GM19099 (cell line): ENCODE results near the gene BRSK2.

Experiments
- POLR2A ChIP-seq: IDR thresholded peaks from 3 replicates; pipeline ENCODE4 v1.6.1; 2011; ENCODE audit warnings: low read depth; ENCODE audit not compliant: insufficient read length; ENCODE audit errors: extremely low read depth

The BRSK2 gene

DNA sequence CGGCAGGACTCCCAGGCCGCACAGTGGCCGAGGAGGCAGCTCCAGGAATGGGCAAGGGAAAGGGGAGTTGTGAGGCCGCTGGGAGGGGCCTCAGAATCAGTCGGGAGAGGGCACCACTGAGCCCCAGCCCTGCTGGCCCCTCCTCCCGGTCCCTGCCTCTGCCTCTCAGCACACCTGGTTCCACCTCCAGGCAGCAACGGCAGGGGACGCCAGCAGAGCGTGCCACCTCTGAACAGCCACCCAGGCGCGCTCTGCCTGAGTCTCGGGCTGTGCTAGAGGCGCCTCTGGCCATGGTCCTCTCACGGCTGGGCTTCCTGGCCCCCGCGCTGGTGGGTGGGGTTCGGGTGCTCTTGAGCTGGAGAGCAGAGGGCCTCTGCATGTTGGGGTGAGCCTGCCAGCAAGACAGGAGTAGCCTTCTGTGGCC is 63.9 kb downstream of the BRSK2 start:
- no peak for TF ChIP-seq POLR2A

DNA sequence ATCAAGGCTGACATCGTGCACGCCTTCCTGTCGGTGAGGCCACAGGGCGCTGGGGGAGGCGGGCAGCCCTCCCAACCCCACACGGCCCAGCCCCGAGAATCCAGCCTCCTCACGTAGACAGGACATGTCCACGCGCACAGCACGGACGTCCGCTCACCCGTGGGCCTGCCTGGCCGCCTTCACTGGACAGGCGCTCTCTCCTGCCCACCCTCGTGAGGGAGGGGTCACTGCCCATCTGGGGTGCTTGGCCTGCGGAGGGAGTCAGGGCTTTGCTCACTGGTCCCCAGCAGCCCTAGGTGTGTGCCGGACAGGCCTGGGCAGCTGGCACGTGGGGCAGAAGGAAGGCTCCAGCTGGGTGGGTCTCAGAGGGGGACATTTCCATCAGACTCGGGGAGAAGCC is 64.8 kb downstream of the BRSK2 start:
- no peak for TF ChIP-seq POLR2A

DNA sequence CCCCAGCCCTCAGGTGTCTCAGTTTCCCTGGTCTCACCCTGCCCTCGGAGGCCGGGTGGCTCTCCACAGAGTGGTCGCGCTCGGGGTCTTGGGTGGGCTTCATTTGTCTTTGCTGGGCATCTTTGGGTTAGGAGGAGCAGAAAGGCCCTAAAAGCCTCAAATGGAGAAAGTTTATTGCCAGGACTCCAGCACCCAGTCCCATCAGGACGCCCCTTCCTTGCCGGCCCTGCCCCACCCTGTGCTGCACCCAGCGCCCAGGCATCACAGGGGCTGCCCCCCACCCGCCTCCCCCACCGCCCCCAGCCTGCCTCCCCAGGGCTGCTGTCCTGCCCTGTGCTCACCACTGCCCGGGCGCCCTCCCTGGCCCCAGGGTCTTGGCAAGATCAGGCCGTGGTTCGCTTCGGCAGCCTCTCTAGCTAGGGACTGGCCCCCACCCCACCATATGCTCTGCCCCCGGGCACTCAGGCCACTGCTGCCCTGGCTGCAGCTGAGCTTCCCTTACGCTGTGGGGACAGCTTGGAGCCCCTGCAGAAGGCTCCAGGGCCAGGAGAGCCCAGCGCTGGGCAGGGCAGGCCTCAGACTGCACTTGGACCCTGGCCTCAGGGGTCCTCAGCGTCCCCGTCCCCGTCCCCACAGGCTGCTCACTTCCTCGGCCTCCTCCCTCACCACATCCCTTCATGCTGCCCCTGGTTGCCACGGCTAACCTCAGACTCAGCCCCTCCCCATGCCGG is 65.5 kb downstream of the BRSK2 start:
- no peak for TF ChIP-seq POLR2A

DNA sequence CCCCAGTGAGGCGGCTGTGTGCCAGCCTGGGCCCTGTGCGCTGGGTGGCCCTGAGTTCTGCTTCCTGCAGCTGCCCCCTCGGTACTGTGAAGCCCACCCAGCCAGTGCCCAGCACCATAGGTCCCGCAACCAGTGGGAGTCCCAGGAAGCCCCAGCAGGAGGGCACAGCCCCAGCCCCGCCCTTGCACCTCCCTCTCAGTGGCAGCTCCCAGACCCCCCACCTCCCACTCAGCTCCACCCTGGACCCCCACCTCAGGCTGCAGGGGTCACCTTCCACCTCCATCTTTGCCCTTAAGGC is 66.0 kb downstream of the BRSK2 start:
- TF ChIP-seq POLR2A: no peak

DNA sequence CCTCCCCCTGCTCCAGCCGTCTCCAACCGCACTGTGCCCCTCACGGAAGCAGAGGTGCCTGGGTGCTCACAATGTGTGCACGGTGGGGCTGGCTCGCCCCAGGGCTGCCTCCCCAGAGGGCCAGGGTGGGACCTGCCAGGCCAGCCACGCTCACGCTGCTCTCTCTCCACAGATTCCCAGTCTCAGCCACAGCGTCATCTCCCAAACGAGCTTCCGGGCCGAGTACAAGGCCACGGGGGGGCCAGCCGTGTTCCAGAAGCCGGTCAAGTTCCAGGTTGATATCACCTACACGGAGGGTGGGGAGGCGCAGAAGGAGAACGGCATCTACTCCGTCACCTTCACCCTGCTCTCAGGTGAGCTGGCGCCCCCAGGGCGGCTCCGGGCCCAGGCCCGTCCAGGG is 66.4 kb downstream of the BRSK2 start:
- no peak for TF ChIP-seq POLR2A

DNA sequence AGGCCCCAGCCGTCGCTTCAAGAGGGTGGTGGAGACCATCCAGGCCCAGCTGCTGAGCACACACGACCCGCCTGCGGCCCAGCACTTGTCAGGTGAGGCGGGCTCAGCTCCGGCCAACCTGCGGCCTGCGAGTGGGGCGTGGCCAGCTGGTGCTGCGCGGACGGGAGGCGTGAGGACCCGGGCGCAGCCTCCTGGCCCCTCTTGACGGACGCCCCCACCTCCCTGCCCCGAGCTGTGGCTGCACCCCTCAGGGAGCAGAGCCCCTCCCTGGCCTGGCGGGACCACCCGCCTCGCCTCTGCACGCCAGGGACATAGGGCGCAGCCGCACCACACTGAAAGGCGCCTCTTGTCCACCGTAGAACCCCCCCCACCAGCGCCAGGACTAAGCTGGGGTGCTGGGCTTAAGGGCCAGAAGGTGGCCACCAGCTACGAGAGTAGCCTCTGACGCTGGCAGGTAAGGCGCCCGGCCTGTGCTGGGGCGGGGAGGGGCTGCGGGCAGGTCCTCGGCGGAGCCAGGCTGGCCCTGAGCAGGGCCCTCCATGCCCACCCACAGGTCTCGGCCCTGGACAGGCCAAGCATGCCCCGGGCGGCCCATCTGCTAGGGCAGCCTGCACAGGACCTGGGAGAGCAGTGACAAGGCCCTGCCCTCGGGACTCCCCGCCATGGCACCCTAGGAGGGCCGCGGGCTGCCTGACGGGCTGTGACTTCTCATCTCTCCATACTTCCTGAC is 67.0 kb downstream of the BRSK2 start:
- no peak for TF ChIP-seq POLR2A

DNA sequence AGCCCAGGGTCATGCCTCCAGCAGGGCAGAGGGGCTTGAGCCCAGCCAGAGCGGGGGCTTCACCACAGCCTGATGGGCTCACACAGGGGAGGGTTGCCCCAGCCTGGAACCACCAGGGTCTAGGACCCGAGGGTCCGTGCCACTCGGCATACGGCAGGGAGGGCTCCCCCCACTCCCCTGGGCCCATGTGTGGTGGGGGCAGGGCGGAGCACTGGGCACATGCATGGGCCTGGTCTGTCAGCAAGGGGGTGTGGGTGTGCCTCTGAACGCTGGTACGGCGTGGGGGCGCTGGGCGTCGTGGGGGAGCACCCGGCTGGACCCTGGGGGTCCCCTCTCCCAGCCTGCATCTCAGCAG is 67.6 kb downstream of the BRSK2 start:
- no peak for TF ChIP-seq POLR2A

DNA sequence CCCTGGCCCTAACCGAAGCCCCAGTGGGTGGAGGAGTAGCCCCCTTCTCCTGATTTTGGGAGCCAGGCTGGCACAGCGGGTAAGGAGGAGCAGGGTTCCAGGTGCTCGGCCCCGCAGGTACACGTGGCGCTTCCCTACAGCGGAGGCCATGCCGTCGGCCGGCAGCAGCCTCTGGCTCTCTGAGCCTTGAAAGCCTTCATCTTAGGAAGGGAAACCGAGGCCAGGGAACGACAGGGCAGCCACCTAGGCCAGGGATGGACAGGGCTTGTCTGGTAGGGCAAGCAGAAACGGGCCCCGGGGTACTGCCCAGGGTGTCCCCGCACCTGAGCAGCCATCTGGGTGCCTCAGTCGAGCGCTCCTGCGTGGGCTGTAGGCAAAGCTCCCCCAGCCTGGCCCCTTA is 68.1 kb downstream of the BRSK2 start:
- TF ChIP-seq POLR2A: no peak

DNA sequence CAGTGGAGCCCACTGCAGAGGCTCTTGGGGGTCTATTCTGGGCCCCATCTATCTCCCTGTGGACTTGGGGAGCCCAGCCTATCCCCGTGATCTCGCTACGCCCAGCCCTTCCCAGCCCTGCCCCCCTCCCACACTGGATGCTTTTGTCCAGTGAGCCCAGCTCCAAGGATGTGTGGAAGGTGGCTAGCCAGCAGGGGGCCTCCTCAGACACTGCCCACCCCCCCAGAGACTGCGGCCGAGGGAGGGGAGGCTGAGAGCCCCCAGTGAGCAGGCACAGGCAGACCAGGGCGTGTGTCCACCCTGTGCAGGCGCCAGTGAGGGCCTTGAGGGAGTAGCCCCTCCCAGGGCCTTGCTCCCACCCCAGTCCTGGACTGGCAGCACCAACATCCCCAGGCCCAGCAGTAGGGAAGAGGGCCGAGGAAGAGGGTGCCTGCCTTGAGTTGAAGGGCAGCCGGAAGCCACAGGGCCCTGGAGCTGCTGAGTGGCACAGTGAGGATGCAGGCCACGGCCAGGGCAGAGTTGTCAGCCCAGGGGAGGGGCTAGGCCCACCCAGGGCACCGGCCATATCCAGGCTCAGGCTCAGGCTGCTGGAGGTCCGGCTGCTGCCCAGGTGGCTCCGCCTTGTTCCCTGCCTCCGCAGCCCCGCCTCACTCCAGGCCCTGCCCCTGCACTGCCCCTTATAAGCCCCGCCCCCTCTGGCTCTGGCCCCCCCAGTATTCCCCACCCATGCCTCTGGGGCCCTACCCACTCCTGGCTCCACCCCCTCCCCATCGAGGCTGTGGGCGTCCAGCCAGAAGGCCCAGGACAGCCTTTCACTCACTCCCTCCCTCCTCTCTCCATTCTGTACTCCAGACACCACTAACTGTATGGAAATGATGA is 68.8 kb downstream of the BRSK2 start:
- TF ChIP-seq POLR2A: no peak

DNA sequence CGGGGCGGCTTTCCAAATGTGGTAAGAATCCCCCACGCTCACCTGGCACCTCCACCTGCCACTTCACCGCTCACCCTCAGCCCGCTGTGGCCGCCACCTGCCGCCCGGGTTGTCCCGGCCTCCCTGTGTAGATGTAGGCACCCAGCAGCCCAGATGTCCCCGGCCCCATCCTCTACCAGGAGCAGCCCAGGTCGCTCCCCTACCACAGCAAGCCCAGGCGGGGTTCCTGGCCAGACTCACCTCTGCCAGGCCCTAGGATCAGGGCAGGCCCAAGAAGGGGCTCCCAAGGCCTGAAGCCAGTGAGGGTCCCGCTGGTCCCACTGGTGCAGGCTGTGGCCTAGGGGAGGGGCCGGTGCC is 69.5 kb downstream of the BRSK2 start:
- no peak for TF ChIP-seq POLR2A

DNA sequence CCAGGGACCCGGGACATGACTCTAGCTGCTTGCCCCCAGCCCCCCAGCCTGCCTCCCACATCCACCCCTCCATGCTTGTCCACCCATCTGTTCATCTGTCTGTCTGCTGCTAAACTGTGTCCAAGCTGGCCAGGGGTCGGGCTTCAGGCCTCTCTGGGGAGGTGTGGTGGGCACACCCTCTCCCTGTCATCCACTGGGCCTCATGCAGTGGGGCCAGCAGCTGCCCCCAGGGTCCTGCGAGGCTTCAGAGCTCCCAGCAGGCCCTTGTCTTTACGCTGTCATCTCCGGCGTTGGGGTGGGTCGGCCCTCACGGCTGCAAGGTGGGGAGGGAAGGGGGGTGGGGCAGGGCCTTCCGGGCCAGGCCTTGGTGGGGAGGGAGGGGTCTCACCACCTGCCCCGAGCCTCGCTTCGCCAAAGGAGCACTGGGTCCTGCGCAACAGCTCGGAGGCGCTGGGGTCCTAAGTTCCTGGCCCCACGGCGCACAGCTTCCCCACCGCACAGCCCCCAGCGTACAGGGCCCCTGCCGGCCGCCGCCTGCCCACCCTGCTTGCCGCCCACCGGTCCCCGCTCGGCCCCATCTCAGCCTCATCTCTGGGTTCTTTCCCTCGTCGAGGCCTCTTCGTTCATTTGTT is 70.1 kb downstream of the BRSK2 start:
- no peak for TF ChIP-seq POLR2A

DNA sequence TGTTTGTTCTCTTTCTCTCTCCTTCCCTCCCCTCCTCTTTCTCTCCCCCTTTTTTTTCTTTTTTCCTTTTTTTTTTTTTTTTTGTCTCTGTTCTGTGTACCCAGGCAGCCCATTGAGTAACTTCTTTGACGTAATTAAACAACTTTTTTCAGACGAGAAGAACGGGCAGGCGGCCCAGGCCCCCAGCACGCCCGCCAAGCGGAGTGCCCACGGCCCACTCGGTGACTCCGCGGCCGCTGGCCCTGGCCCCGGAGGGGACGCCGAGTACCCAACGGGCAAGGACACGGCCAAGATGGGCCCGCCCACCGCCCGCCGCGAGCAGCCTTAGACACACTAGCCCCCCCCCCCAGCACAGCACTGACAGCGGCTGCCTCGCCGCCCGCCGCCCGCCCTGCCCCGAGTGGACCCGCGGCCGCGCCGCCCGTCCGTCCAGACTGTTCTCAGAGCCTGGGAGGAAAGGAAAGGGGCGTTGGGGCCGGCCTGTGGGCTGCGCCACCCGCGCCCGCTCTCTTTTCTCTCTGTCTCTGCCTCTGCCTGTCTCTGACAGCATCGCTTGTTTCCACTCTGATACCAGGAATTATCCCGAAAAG is 70.8 kb downstream of the BRSK2 start:
- no peak for TF ChIP-seq POLR2A

DNA sequence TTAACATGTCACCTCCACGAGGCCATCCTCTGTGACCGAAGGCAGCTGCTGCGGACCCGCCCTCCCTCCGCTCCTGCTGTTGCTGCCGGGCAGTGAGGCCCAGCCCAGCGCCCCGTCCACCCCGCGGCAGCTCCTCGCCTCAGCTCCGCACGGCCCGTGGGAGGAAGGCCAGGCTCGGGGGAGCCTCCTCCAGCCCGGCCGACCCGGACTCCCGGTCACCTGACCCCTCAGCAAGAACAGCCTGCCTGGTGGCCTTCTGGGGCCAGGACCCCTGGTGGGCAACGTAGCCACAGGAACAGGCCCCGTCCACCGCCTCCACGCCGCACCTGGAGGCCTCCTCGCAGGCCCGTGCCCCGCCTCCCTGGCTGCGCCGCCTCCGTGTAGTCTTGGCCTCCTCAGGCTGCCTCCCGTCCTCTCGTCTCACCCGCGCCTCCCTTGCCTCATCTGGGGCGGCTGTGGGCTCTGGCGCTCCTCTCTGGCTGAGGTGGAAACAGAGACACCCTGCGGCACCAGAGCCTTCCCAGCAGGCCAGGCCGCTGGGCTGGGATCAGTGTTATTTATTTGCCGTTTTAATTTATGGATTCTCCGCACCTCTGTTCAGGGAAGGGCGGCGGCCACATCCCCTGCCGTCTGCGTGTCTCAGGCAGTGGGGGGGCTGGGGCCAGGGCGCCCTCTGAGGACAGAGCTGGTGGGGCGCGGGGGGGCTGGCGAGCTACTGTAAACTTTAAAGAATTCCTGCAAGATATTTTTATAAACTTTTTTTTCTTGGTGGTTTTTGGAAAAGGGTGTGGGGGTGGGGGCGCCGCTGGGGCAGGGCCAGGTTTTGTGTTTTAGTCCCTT is 71.5 kb downstream of the BRSK2 start:
- TF ChIP-seq POLR2A: no peak
